Measurements from ENCODE around the gene PRSS53.

PRSS53 gene

GRCh38 chr16:31072540-31073141, 16.1 kb downstream of the PRSS53 start:
- peak overlapping the region; percentile 98 for H4K8ac ChIP-seq (ENCODE audit: low read depth, low read length)
- H3K4me2 ChIP-seq (ENCODE audit: low read length) = peak overlapping the region; percentile 98
- peak overlapping the region; percentile 91 for H3K4ac ChIP-seq (ENCODE audit: low read depth, low read length)

DNA sequence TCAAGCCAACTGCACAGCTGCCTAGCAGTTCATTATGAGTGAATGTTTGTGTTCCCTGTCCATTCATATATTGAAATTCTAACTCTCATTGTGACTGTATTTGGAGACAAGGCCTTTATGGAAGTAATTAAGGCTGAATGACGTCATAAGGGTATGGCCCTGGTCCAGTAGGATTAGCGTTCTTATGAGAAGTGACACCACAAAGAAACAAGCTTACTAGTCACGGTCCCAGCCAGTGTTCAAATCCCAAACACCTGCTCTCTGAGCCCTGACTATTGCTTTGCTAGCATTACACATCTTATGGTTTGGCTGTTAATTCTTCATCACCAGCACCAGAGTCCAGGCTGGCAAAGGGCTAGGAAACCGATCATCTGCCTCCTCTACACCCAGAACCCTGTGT, 16.9 kb downstream of the PRSS53 start:
- no peak overlapping the region for H3K23ac ChIP-seq (ENCODE audit: low read length)

More at GRCh38 chr16:31072540-31073141, 16.1 kb downstream of the PRSS53 start:
- no CpG with 5 or more reads among the region's 27 CpGs for whole genome bisulfite sequencing (ENCODE audit: extremely low coverage, insufficient coverage, insufficient read length)
- H3K9me3 ChIP-seq (ENCODE audit: insufficient read depth, low read depth, low read length) = no peaks in the 10 kb centered on the region
- peak overlapping the region; percentile 96 for H2BK120ac ChIP-seq (ENCODE audit: insufficient read depth, low read length, poor library complexity)
- peak overlapping the region; percentile 90 for H3K18ac ChIP-seq (ENCODE audit: low read length)
- H2AK5ac ChIP-seq (ENCODE audit: low read length) = peak overlapping the region; percentile 78
- no peak overlapping the region for H3K23ac ChIP-seq (ENCODE audit: low read length)
- H4K12ac ChIP-seq (ENCODE audit: low read depth, low read length) = peak overlapping the region; percentile 89
- peak overlapping the region; percentile 91 for H4K91ac ChIP-seq (ENCODE audit: low read depth, low read length)
- peak overlapping the region; percentile 98 for H2AFZ ChIP-seq (ENCODE audit: insufficient read depth, low read length, poor library complexity)
- peaks cover 18% of the 10 kb centered on the region for H3K79me1 ChIP-seq (ENCODE audit: low read length)
- H3K27ac ChIP-seq (ENCODE audit: low read depth, low read length) = peak overlapping the region; percentile 98
- H3K79me2 ChIP-seq (ENCODE audit: control insufficient read depth, insufficient read depth, low read length, poor library complexity) = peaks cover 23% of the 10 kb centered on the region
- peak overlapping the region; percentile 97 for H3K4me3 ChIP-seq (ENCODE audit: low read depth, low read length)
- H3K4me1 ChIP-seq (ENCODE audit: control insufficient read depth in 1 of 2, insufficient read depth in 2 of 2, low read length in 2 of 2) = peaks cover 7% of the 10 kb centered on the region in 2 experiments
- peak in 1 of 2 donors; percentile 55 for DNase-seq
- H3K9ac ChIP-seq (ENCODE audit: low read length) = peak overlapping the region; percentile 99
- H2BK5ac ChIP-seq (ENCODE audit: low read depth, low read length, poor library complexity) = peak overlapping the region; percentile 99
- H3K36me3 ChIP-seq (ENCODE audit: control insufficient read depth in 1 of 2, insufficient read depth in 2 of 2, low read length in 2 of 2) = peaks cover 17% of the 10 kb centered on the region in 2 experiments
- peak overlapping the region; percentile 97 for H3K14ac ChIP-seq (ENCODE audit: low read length)
- H3K27me3 ChIP-seq (ENCODE audit: insufficient read depth, low read length) = no peaks in the 10 kb centered on the region
- peak overlapping the region; percentile 3 for H2BK12ac ChIP-seq (ENCODE audit: low read length)

GRCh38 chr16:31067342-31067741, 21.4 kb downstream of the PRSS53 start:
- H3K79me1 ChIP-seq (ENCODE audit: low read length) = peaks cover 6% of the 10 kb centered on the region
- no CpG with 5 or more reads among the region's 3 CpGs for WGBS (ENCODE audit: extremely low coverage, insufficient coverage, insufficient read length)
- H3K4me3 ChIP-seq (ENCODE audit: low read depth, low read length) = no peak overlapping the region
- H3K9me3 ChIP-seq (ENCODE audit: insufficient read depth, low read depth, low read length) = no peaks in the 10 kb centered on the region
- no peak overlapping the region for H3K9ac ChIP-seq (ENCODE audit: low read length)
- peaks cover 15 to 21% of the 10 kb centered on the region in 2 experiments for H3K4me1 ChIP-seq (ENCODE audit: control insufficient read depth in 1 of 2, insufficient read depth in 2 of 2, low read length in 2 of 2)
- no peak overlapping the region for H2AK5ac ChIP-seq (ENCODE audit: low read length)
- H3K4me2 ChIP-seq (ENCODE audit: low read length) = no peak overlapping the region
- peaks cover 5% of the 10 kb centered on the region for H3K79me2 ChIP-seq (ENCODE audit: control insufficient read depth, insufficient read depth, low read length, poor library complexity)
- H3K27me3 ChIP-seq (ENCODE audit: insufficient read depth, low read length) = no peaks in the 10 kb centered on the region
- no peak overlapping the region for H4K8ac ChIP-seq (ENCODE audit: low read depth, low read length)
- H2BK12ac ChIP-seq (ENCODE audit: low read length) = no peak overlapping the region
- no peak overlapping the region for H4K91ac ChIP-seq (ENCODE audit: low read depth, low read length)
- H3K36me3 ChIP-seq (ENCODE audit: control insufficient read depth in 1 of 2, insufficient read depth in 2 of 2, low read length in 2 of 2) = peaks cover 10% of the 10 kb centered on the region in 2 experiments
- no peak overlapping the region for H2BK5ac ChIP-seq (ENCODE audit: low read depth, low read length, poor library complexity)
- H2BK120ac ChIP-seq (ENCODE audit: insufficient read depth, low read length, poor library complexity) = no peak overlapping the region
- no peak overlapping the region for H3K23ac ChIP-seq (ENCODE audit: low read length)
- no peak overlapping the region for H2AFZ ChIP-seq (ENCODE audit: insufficient read depth, low read length, poor library complexity)
- no peak overlapping the region for H3K27ac ChIP-seq (ENCODE audit: low read depth, low read length)
- no peak overlapping the region for H3K18ac ChIP-seq (ENCODE audit: low read length)
- no peak for DNase-seq
- no peak overlapping the region for H3K4ac ChIP-seq (ENCODE audit: low read depth, low read length)
- no peak overlapping the region for H4K12ac ChIP-seq (ENCODE audit: low read depth, low read length)
- no peak overlapping the region for H3K14ac ChIP-seq (ENCODE audit: low read length)

More for the DNA sequence above, 16.9 kb downstream of the PRSS53 start:
- no peaks in the 10 kb centered on the region for H3K9me3 ChIP-seq (ENCODE audit: insufficient read depth, low read depth, low read length)
- H3K27me3 ChIP-seq (ENCODE audit: insufficient read depth, low read length) = no peaks in the 10 kb centered on the region
- H3K79me1 ChIP-seq (ENCODE audit: low read length) = peaks cover 18% of the 10 kb centered on the region
- peak overlapping the region; percentile 91 for H3K4ac ChIP-seq (ENCODE audit: low read depth, low read length)
- peak overlapping the region; percentile 98 for H3K4me2 ChIP-seq (ENCODE audit: low read length)
- DNase-seq = no peak
- peaks cover 9% of the 10 kb centered on the region in 2 experiments for H3K36me3 ChIP-seq (ENCODE audit: control insufficient read depth in 1 of 2, insufficient read depth in 2 of 2, low read length in 2 of 2)
- peaks cover 7% of the 10 kb centered on the region in 2 experiments for H3K4me1 ChIP-seq (ENCODE audit: control insufficient read depth in 1 of 2, insufficient read depth in 2 of 2, low read length in 2 of 2)
- peak overlapping the region; percentile 97 for H3K14ac ChIP-seq (ENCODE audit: low read length)
- WGBS (ENCODE audit: extremely low coverage, insufficient coverage, insufficient read length) = no CpG with 5 or more reads among the region's 4 CpGs
- peak overlapping the region; percentile 66 for H2AK5ac ChIP-seq (ENCODE audit: low read length)
- H3K9ac ChIP-seq (ENCODE audit: low read length) = no peak overlapping the region
- no peak overlapping the region for H3K18ac ChIP-seq (ENCODE audit: low read length)
- peaks cover 23% of the 10 kb centered on the region for H3K79me2 ChIP-seq (ENCODE audit: control insufficient read depth, insufficient read depth, low read length, poor library complexity)
- no peak overlapping the region for H3K4me3 ChIP-seq (ENCODE audit: low read depth, low read length)
- H2BK5ac ChIP-seq (ENCODE audit: low read depth, low read length, poor library complexity) = peak overlapping the region; percentile 28
- no peak overlapping the region for H2AFZ ChIP-seq (ENCODE audit: insufficient read depth, low read length, poor library complexity)
- H3K27ac ChIP-seq (ENCODE audit: low read depth, low read length) = peak overlapping the region; percentile 19
- H4K8ac ChIP-seq (ENCODE audit: low read depth, low read length) = peak overlapping the region; percentile 6
- H4K12ac ChIP-seq (ENCODE audit: low read depth, low read length) = peak overlapping the region; percentile 49
- no peak overlapping the region for H2BK120ac ChIP-seq (ENCODE audit: insufficient read depth, low read length, poor library complexity)
- peak overlapping the region; percentile 91 for H4K91ac ChIP-seq (ENCODE audit: low read depth, low read length)
- H2BK12ac ChIP-seq (ENCODE audit: low read length) = no peak overlapping the region

DNA sequence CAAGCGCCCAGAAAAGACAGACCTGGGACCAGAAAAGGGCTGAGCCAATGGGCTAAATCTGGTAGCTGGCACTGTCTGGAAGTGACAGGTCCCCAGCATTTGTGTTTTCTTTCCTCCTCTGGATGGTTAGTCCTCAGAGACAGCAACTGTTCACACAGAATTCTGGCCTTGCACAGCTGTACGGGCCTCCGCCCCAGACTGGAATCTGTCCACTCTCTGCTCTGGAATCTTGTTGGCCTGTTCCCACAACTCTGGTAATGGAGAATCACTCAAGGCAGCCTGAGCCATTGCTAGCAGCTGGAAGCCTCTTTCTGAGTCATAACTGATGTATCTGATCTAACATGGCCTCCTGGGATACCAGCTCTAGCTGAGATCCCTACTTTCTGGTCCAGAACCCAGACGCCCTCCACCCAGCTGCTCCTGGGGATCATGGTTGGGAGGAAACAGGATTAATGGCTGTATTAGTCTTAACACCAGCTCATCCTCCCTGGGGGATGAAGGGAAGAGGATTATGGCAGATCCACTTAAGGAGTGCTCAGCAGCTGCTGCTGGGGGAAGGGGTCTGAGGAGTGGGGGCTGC, 23.8 kb downstream of the PRSS53 start:
- Histone ChIP-seq H3K9me3 (ENCODE audit: insufficient read depth, low read depth, low read length) (peaks cover 2% of the 10 kb centered on the region), H2BK5ac (ENCODE audit: low read depth, low read length, poor library complexity) (no peak overlapping the region), H3K79me1 (ENCODE audit: low read length) (peaks cover 6% of the 10 kb centered on the region), H3K14ac (ENCODE audit: low read length) (no peak overlapping the region), H4K12ac (ENCODE audit: low read depth, low read length) (peak overlapping the region; percentile 56), H2AK5ac (ENCODE audit: low read length) (peak overlapping the region; percentile 55), H3K79me2 (ENCODE audit: control insufficient read depth, insufficient read depth, low read length, poor library complexity) (no peaks in the 10 kb centered on the region), H4K8ac (ENCODE audit: low read depth, low read length) (peak overlapping the region; percentile 58), H2BK12ac (ENCODE audit: low read length) (no peak overlapping the region), H3K27ac (ENCODE audit: low read depth, low read length) (peak overlapping the region; percentile 60), H3K18ac (ENCODE audit: low read length) (peak overlapping the region; percentile 33), H4K91ac (ENCODE audit: low read depth, low read length) (peak overlapping the region; percentile 50), H3K4me1 (ENCODE audit: control insufficient read depth in 1 of 2, insufficient read depth in 2 of 2, low read length in 2 of 2) (peaks cover 10 to 16% of the 10 kb centered on the region in 2 experiments), H3K4ac (ENCODE audit: low read depth, low read length) (no peak overlapping the region), H2BK120ac (ENCODE audit: insufficient read depth, low read length, poor library complexity) (peak overlapping the region; percentile 41), H2AFZ (ENCODE audit: insufficient read depth, low read length, poor library complexity) (no peak overlapping the region), H3K36me3 (ENCODE audit: control insufficient read depth in 1 of 2, insufficient read depth in 2 of 2, low read length in 2 of 2) (peaks cover 30 to 32% of the 10 kb centered on the region in 2 experiments), H3K4me2 (ENCODE audit: low read length) (peak overlapping the region; percentile 47), H3K4me3 (ENCODE audit: low read depth, low read length) (no peak overlapping the region), H3K23ac (ENCODE audit: low read length) (no peak overlapping the region), H3K9ac (ENCODE audit: low read length) (peak overlapping the region; percentile 35), H3K27me3 (ENCODE audit: insufficient read depth, low read length) (no peaks in the 10 kb centered on the region)
- peak; percentile 91 to 95 for DNase-seq
- no CpG with 5 or more reads among the region's 4 CpGs for WGBS (ENCODE audit: extremely low coverage, insufficient coverage, insufficient read length)

Measured in trophoblast cell (in vitro differentiated cells and primary cell).